HG03280 (cell line): ENCODE results near the gene SUN5.

ENCODE experiments used
- ATAC-seq: cut with Tn5 transposase; IDR thresholded peaks from one replicate; pipeline ENCODE4 v1.9.1; 2021; ENCODE audit warnings: mild to moderate bottlenecking, moderate library complexity; ENCODE audit not compliant: unreplicated experiment

SUN5 gene

DNA sequence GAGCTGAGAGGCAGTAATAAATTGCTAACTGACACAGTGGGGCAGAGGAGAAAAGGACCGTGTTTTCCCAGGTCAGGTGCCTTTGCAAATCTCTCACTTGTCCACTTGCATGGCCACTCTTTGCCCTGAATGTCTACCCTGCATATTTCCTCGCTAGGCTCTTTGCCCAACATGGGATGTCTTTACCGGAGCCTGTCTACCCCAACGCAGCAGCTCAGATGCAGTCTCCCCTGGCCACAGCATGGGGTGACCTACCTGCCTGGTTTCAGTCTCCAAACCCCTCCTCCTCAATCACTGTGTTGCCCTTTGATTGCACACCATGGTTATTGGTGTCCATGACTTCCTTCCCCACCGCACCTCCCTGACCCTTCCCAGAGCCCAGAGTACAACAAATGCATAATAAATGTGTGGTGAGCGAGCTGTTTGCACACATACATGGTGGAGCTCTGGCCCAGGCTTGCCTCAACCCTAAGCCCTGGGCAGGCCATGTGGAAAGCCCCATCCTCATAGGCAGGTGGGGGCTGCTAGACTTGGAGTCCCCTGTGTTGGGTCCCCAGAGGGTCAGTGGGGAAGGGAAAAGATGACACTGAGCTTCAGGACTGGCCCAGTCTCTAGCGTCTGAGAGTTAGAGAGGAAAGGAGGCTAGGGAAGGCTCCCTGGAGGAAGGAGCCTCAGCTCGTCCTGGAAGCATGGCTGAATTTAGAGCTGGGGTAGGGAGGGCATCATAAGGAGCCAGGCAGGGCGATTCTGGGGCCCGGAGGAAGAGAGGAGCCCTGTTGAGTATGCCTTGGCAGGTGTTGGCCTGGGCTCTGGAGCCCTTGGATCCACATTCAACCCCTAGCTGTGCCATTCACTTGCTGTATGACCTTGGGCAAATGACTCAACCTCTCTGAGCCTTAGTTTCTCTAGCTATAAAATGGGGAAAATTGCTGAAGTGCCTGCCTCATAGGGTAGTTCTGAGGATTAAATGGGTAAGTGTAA lies 22.8 kb upstream of the SUN5 start:
- no peak for ATAC-seq

DNA sequence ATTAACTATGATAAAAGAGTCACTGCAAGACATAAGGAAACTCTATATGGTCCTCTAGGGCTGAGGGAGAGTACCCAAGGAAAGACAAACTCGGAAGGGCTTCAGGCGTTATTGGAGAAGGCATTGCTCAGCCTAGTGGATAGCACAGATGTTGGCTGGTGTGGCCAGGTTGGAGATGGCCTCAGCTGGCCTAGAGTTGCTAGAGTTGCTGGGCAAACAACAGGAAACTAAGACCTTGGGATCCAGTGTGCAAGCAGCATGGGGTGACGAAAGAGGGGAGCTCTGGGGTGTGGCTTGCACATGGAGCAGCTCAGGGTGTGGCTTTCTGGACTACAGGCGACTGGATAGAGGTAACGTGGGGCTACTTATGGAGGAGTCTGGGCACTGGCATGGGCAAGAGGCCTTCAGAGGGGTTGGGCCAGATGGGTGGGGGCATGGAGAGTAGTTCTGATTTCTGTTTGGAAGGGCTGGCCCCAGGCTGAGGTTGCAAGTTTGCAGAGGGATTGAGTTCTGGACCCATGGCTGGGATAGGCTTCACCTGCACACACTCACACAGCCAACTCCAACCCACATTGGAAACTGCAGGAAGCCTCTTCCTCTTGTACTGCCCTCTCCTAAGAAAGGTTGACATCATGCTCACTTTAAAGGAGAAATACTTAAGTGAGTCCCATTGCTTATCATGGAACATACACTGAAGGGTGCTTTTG lies 22.0 kb upstream of the SUN5 start:
- ATAC-seq = no peak

DNA sequence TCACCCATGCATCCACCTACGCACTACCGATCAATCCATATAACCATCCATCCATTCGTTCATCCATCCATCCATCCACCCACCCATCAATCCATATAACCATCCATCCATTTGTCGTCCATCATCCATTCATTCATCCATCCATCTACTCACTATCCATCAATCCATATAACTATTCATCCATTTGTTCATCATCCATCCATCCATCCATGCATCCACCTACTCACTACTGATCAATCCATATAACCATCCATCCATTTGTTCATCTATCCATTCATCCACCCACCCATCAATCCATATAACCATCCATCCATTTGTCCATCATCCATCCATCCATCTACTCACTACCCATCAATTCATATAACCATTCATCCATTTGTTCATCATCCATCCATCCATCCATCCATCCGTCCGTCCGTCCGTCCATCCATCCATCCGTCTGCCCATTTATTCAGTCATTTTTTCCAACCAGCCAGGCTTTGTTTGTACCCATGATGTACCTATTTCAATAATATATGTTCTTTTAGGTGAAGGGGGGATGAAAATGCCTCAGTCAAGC lies 21.2 kb upstream of the SUN5 start:
- ATAC-seq = no peak

DNA sequence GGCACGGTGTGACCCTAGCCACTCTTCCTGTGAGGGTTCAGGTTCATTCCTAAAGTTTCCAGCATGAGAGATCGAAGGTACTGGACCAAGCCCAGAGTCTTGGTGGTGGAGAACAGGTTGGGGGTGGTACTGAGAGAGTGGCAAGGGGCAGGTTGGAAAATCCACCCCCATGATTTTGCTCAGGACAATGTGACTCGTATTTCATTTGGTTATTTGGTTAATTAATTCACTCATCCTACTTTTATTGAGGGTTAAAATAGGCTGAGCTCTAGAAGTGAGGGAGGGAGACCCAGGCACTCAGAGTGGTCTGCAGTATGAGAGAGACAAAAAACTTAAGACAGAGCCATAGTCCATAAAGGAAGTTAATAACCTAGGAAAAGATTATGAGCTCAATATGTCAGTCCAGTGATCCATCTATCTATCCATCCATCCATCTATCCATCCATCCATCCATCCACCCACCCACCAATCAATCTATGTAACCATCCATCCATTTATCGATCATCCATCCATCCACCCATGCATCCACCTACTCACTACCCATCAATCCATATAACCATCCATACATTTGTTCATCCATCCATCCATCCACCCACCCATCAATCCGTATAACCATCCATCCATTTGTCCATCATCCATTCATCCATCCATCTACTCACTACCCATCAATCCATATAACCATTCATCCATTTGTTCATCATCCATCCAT lies 20.5 kb upstream of the SUN5 start:
- ATAC-seq = no peak

DNA sequence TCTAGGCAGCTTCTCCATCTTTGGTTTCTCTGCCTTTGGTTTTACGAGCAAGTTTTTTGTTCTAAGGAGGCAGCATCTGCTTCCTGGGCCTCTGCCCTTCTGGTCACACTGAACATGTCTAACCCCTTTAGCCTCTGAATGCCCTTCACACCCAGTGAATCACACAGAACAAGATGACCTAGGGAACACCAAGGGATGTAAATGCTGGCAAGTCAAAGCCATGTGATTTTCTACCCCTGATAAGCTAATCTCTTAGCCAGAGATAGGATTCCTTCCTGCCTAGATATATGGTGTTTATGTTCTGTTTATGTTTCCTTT lies 20.0 kb upstream of the SUN5 start:
- no peak for ATAC-seq

- no peak for ATAC-seq
Measured at GRCh38 chr20:33023439-33024242, 19.4 kb upstream of the SUN5 start.

- no peak for ATAC-seq
Measured at GRCh38 chr20:33022694-33023438, 18.6 kb upstream of the SUN5 start.

DNA sequence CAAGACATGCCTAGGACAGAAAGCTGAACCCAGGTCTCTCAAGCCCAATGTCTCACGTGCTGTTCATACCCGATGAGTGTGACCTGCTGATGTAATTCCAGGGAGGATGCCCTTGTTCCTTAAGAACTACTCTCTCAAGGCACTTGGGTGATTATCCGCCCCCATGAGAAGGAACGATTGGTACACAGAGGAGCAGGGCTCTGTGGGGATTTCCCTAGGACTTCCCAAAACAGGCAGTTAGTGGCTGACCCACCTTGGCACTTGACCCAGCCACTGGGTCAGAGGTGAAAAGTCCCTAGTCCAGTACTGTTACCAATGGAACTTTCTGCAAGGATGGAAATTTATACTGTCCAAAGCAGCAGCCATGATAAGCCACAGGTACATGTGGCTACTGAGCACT lies 18.1 kb upstream of the SUN5 start:
- no peak for ATAC-seq

DNA sequence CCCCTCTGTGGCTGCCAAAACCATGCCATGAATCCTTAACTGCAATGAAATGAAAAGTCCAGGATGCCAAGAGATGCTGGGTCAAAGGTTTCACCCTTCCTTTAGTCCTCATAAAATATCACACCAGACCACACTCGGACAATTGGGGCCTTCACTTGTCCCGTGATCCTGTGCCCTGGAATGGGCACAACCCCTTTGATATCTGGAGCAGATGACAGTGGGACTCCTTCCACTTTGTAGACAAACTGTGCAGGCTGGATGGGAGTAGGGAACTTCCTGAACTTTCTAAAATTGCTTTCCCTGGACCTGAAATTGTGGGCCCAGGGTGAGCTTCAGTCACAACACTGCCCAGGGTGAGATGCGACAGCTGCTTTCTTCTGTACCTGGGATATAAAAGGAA lies 17.6 kb upstream of the SUN5 start:
- ATAC-seq = no peak

DNA sequence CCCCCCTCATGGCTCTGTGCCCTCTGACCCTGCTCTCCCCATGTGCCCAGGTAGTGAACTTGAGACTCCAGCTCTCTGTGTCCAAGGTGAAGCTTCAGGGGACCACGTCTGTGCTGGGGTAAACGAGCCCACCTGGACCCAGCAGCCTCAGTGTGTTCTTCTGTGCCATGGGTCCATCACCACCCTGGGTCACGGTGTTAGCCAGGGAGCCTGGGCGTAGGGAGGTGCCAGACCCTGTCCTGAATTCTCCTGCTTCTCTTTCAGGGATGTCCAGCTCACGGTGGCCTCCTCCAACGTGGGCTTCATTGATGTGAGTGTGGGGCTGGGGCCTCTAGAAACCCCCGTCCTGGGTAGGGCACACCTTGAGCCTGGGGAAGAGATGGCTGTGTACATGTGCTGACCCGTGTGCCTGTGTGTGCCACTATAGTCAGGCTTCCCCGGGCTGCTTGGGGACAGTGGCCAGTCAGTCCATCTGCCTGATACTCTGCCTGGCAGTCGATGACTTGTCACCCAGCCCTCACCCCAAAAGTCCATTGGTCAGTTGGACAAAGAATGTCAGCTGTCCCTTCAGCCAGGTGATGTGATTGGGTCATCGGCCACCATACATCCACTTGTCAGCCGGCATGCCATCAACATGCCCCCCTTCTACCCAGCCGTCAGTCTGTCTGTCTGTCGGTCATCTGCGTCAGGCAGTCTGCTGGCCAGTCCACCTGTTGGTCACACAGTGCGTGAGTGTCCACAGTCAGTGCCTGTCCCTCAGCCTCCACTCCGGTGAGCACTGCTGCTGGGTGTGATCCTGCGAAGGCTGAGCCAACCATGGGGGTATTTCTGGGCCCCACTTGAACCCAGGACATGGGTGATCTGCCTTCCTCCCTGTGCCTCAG lies 16.3 kb upstream of the SUN5 start:
- no peak for ATAC-seq

DNA sequence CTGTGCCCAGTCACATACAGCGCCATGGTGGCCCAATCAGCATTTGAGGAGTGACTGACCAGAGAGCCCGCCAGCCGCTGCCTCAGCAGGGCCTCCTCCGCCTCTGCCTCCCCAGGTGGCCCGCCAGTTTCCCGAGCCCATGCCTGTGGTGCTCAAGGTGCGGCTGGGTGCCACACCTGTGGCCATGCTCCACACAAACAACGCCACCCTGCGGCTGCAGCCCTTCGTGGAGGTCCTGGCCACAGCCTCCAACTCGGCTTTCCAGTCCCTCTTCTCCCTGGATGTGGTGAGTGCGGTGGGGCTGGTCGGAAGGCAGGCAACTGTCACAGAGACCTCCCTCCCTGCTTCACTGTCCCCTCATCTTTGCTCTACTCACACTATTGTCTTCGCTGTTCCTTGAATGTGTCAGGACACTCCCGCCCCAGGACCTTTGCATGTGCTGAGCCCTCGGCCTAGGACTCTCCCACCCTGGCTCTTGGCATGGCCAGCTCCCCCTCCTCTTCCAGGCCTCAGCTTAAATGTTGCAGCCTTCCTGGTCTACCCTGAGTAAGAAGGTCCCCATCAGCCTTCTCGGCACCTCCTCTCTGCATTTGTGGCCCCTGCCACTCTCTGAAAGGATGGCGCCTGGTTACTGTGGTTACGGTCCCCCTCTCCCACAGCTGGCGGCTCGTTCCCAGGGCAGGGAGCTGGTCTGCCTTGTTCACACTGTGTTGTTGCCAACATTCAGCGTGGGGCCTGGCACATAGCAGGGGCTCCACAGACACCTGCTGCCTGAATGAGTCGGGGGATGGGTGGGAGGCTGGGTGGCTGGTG lies 15.4 kb upstream of the SUN5 start:
- no peak for ATAC-seq

DNA sequence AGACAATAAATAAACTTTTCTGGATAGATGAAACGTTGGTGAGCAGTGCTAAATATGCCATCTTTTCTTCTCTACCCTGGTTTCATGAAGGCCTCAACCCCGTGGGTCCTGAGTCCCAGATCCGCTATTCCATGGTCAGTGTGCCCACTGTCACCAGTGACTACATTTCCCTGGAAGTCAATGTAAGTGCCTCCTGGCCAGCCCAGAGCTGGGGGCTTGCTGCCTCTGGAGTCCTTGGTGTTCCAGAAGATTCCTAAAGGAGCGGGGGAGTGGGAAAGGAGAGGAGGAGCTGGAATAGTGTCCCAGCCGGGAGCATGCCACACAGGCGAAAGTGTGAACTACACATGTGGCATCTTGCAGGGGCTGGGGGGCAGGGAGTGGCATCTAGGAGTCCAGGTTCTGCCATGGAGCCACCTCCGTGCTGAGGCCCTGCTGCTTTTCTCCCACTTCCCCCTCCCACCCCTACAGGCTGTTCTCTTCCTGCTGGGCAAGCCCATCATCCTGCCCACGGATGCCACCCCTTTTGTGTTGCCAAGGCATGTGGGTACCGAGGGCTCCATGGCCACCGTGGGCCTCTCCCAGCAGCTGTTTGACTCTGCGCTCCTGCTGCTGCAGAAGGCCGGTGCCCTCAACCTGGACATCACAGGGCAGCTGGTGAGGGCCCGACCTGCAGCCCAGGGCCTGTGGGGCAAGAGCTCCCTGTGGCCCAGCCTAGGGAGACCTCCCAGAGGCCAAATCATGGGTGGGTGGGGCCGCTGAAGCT lies 14.1 kb upstream of the SUN5 start:
- ATAC-seq = no peak

- ATAC-seq = no peak
Measured at GRCh38 chr20:33017542-33017941, 13.3 kb upstream of the SUN5 start.

DNA sequence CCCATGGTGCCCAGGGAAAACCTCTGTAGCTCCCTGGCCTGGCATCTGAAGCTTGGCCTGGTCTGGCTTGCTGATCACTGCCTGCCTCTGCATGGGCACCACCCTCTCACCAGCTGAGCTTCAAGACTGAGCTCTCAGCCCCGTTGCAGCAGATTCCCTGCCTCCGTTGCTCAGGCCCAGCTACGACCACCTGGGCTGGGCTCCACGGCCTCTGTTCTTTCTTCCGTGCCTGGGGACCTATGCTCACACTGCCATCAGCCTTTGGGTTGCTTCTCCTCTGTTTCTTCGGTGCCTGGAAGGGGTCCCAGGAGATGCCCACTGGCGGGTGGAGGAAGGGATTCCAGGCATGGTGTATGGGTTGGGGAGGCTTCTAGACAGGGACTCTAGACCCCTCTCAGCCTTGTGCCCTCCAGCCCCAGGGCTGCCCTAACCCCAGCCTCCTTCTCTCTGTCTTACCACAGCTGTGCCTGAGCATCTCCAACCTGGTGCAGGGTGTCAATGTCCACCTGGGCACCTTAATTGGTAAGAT lies 12.4 kb upstream of the SUN5 start:
- no peak for ATAC-seq

- ATAC-seq = no peak
Measured at GRCh38 chr20:33015700-33016580, 11.7 kb upstream of the SUN5 start.

DNA sequence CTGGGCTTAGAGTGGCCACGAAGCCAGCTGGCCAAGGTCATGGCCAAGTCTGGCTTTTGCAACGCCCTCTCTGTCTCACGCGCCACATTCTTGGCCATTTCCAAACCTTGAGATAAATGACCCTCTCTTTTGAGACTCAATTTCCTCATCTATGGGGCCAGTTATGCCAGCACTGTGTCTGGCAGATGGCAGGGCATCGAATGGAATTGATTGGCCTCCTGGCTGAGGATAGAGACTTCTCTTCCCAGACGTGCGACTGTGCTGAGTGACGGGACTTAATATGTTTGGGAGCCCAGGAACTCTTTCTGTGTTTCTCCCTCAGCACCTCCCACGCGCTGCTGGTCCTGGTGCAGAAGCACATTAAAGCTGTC lies 10.9 kb upstream of the SUN5 start:
- ATAC-seq = no peak
